B cell (primary cell): Measurements from ENCODE around the gene MYH7. TPM values are rescaled to one million over a fixed set of nuclear protein-coding genes. Genes with fewer than 3 reads are reported as not detected.

Experiments
- ATAC-seq: fragments of 200-7000 bp; cut with Tn5 transposase; one replicate; pipeline ENCODE4 v1.10.0; 2021; ENCODE audit warnings: low read depth, mild to moderate bottlenecking, moderate number of reproducible peaks, moderate library complexity
- CTCF ChIA-PET: fragments of 350-600 bp; sonication (Branson Sonifier 250); formaldehyde crosslinking; loops from one replicate; lab custom pipeline; 2021; ENCODE audit warnings: antibody characterized with exemption, inconsistent platforms; lab: Charles Lee
- POLR2A ChIA-PET: fragments of 350-600 bp; sonication (Branson Sonifier 250); formaldehyde crosslinking; loops from one replicate; lab custom pipeline; 2021; ENCODE audit warnings: antibody characterized with exemption; lab: Charles Lee
- DNase-seq: peaks from one replicate; pipeline ENCODE4 v3.0.0; 2013
- H2AFZ ChIP-seq: 2 replicates; pipeline ENCODE4 v1.6.1; 2012; ENCODE audit warnings: mild to moderate bottlenecking, low read depth, low read length; ENCODE audit not compliant: insufficient read depth, poor library complexity, severe bottlenecking
- H3K27ac ChIP-seq, 2 donors: 1 replicate in 1 of 2; 2 replicates in 1 of 2; pipeline ENCODE4 v1.5.1; 2012 to 2013; ENCODE audit warnings: low read length in 2 of 2, mild to moderate bottlenecking in 2 of 2, moderate library complexity in 1 of 2
- H3K27me3 ChIP-seq, 4 experiments: fragments of 200-600 bp in 1 of 4; sonication (generic) in 1 of 4; replicated peaks in 1 of 4; 1 replicate in 2 of 4; 2 replicates in 2 of 4; pipeline versions ENCODE4 v1.6.1 to v1.7.0; 2013 to 2016; ENCODE audit warnings: low read length in 3 of 4, mild to moderate bottlenecking in 2 of 4, mixed read lengths in 1 of 4, moderate library complexity in 1 of 4; ENCODE audit not compliant: insufficient read depth in 4 of 4, control insufficient read depth in 3 of 4; ENCODE audit errors: control extremely low read depth in 1 of 4
- H3K36me3 ChIP-seq, 2 experiments: replicated peaks in 1 of 2; 1 replicate in 1 of 2; 2 replicates in 1 of 2; pipeline versions ENCODE4 v1.6.1 to v1.7.1; 2013; ENCODE audit warnings: low read length in 1 of 2; ENCODE audit not compliant: insufficient read depth in 2 of 2, control insufficient read depth in 1 of 2; ENCODE audit errors: control extremely low read depth in 1 of 2, extremely low read depth in 1 of 2
- H3K4me1 ChIP-seq, 2 donors: fragments of 200-600 bp in 1 of 2; sonication (generic) in 1 of 2; 1 replicate in 1 of 2; 2 replicates in 1 of 2; pipeline versions ENCODE4 v1.5.1 to v1.6.1; 2013 to 2017; ENCODE audit warnings: low read length in 2 of 2; ENCODE audit not compliant: control insufficient read depth in 2 of 2, insufficient read depth in 2 of 2
- H3K4me2 ChIP-seq: replicated peaks from 2 replicates; pipeline ENCODE3; 2012; ENCODE audit warnings: mild to moderate bottlenecking, low read depth, low read length; ENCODE audit not compliant: poor library complexity, severe bottlenecking
- H3K4me3 ChIP-seq, 5 experiments: fragments of 200-600 bp in 1 of 5; sonication (generic) in 1 of 5; 1 replicate in 3 of 5; 2 replicates in 2 of 5; pipeline versions ENCODE4 v1.5.1 to v1.7.0; 2011 to 2016; ENCODE audit warnings: low read length in 4 of 5, mild to moderate bottlenecking in 4 of 5, low read depth in 2 of 5, control low read depth in 1 of 5, moderate library complexity in 1 of 5; ENCODE audit not compliant: insufficient read depth in 1 of 5; ENCODE audit errors: control extremely low read depth in 1 of 5, extremely low read depth in 1 of 5
- H3K79me2 ChIP-seq: fragments of 200-600 bp; sonication (generic); one replicate; pipeline ENCODE4 v1.6.0; 2016; ENCODE audit warnings: low read length; ENCODE audit not compliant: control insufficient read depth, insufficient read depth
- H3K9ac ChIP-seq: fragments of 200-600 bp; sonication (generic); 2 replicates; pipeline ENCODE4 v1.6.1; 2017; ENCODE audit warnings: mild to moderate bottlenecking, low read length, moderate library complexity
- H3K9me3 ChIP-seq, 3 donors: one replicate each; pipeline versions ENCODE4 v1.6.1 to v1.7.1; 2013; ENCODE audit warnings: low read length in 2 of 3; ENCODE audit not compliant: control insufficient read depth in 2 of 3, insufficient read depth in 1 of 3; ENCODE audit errors: control extremely low read depth in 1 of 3
- H4K20me1 ChIP-seq: 2 replicates; pipeline ENCODE4 v1.6.0; 2012; ENCODE audit warnings: mild to moderate bottlenecking, low read length; ENCODE audit not compliant: insufficient read depth, control insufficient read depth, poor library complexity, severe bottlenecking
- H3K27ac Mint-ChIP-seq: one replicate; pipeline ENCODE4 v1.8.0; 2021; ENCODE audit warnings: mixed read lengths
- H3K27me3 Mint-ChIP-seq: one replicate; pipeline ENCODE4 v1.8.0; 2021; ENCODE audit warnings: mixed read lengths
- H3K4me1 Mint-ChIP-seq: one replicate; pipeline ENCODE4 v1.8.0; 2021; ENCODE audit warnings: mixed read lengths
- H3K4me3 Mint-ChIP-seq: one replicate; pipeline ENCODE4 v1.8.0; 2021; ENCODE audit warnings: mixed read lengths
- H3K9me3 Mint-ChIP-seq: one replicate; pipeline ENCODE4 v1.8.0; 2022; ENCODE audit warnings: mixed read lengths; ENCODE audit not compliant: insufficient read depth
- EZH2 ChIP-seq: IDR thresholded peaks from 2 replicates; pipeline ENCODE4 v1.6.1; 2012; ENCODE audit warnings: borderline replicate concordance, low read depth, mild to moderate bottlenecking, moderate library complexity, low read length; ENCODE audit not compliant: insufficient read depth, poor library complexity, severe bottlenecking
- WGBS: methylation state at CpG from one replicate; pipeline ENCODE4 v1.1.5; 2013; ENCODE audit warnings: missing lambda C conversion rate; ENCODE audit not compliant: insufficient coverage; 5-methylcytosine and 5-hydroxymethylcytosine counted together
- intact Hi-C: fragments of 100-400 bp; cut with micrococcal nuclease; formaldehyde crosslinking; loops from one replicate; pipeline ENCODE4 v1.10.0; 2022
- polyA plus RNA-seq: library from polyadenylated mRNA; depleted of rRNA; stranded (reverse); fragments of >200 nt; gene quantifications from 2 replicates; pipeline ENCODE4 v1.2.3, GENCODE V29; 2012
- total RNA-seq, 2 donors: library from RNA; stranded (reverse); fragments of 120-200 nt in 1 of 2; gene quantifications; 1 replicate in 1 of 2; 2 replicates in 1 of 2; pipeline versions ENCODE4 v1.2.3 to v1.2.4, GENCODE V29; 2013 to 2022
- TF ChIP-seq, protein P1 (sequence below): fragments of 200-600 bp; IDR thresholded peaks from one replicate; pipeline ENCODE4 v1.8.0; 2022; ENCODE audit warnings: antibody characterized with exemption, mild to moderate bottlenecking

MYH7 gene
- total and polyA plus RNA-seq, 2 donors (not counting 1 experiment from before 2014, with no cell fraction given) = not detected

DNA sequence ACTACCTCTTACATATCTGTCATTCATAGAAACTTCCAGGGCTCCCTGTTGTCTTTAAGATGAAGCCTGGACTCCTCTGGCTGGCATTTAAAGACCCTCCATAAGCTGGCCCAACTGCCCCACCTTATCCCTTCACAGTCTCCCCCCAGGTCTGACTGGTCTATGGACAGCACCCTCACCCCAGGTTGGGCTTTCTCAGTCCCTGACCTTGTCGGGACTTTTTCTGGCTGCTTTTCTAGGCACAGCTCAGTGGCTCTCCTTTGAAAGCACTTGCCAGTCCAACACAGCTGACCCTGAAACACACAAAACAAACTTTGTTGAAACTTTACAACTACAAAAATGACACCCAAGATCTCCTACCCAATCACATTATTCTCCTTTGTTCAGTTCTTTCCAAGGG lies 13.9 kb upstream of the MYH7 start:
- DNase-seq = no peak
- no peaks in the 10 kb centered on the region for H3K9me3 Mint-ChIP-seq
- Histone ChIP-seq H3K4me3 (no peak overlapping the region), H2AFZ (no peak overlapping the region), H3K9ac (no peak overlapping the region), H3K4me2 (no peak overlapping the region), H3K36me3 (no peaks in the 10 kb centered on the region), H3K79me2 (no peaks in the 10 kb centered on the region), H4K20me1 (no peaks in the 10 kb centered on the region), H3K27ac (no peak overlapping the region), H3K27me3 (peaks cover 0 to 22% (median 8%) of the 10 kb centered on the region in 4 experiments), H3K4me1 (no peaks in the 10 kb centered on the region), H3K9me3 (no peaks in the 10 kb centered on the region)
- no peak overlapping the region for H3K4me3 Mint-ChIP-seq
- no peak overlapping the region for H3K27ac Mint-ChIP-seq
- intact Hi-C loops = no loop called here
- ChIA-PET CTCF (no interaction called here), POLR2A (no interaction called here)
- no peak for ATAC-seq
- 92% methylated on average over 1 of the region's 1 CpG for WGBS
- H3K4me1 Mint-ChIP-seq = no peaks in the 10 kb centered on the region
- no peak for TF ChIP-seq EZH2
- H3K27me3 Mint-ChIP-seq = peaks cover 31% of the 10 kb centered on the region

DNA sequence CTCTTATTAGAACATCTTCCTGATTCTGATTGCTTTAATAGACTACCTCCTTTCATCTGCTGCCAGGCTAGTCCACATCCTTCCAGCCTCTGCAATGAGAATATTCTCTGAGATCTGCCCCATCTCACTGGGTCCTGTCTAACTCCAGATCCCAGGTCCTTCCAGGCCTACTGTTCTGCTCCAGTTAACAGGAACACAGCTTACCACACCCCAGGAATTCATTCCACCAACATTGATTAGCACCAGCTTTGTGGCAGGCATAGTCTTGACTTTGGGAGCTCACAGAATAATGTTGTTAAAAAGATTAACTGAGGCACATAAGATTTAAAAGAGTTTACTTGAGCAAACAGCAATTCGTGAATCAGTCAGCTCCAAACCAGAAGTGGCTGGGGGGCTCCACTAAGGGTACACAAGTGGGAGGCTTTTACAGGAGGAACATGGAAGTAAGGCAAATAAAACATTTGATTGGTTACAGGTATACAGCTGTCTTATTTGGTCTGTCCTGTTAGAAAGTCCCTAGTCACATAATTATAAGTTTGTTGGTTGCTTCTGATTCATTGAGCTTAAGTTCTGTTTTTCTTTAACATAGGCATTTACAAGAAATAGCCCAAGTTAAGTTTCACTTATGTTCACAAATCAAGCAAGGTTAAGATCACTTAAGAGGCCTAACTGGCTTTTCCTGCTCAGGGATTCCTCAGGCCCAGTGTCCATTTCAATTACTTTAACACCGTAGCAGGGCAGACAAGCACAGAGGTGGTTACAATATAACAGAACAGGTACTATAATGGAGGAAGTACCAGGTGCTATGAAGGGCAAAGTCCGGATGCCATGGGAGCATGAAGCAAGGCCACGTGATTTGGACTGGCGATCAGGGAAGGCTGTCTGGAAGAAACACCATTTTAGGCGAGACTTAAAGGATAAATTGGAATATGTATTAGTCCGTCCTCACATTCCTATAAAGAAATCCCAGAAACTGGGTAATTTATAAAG lies 12.2 kb upstream of the MYH7 start:
- H3K4me3 ChIP-seq = no peak overlapping the region
- intact Hi-C loops = no loop called here
- H3K36me3 ChIP-seq = no peaks in the 10 kb centered on the region
- ATAC-seq (no peak), DNase-seq (no peak)
- Mint-ChIP-seq H3K4me3 (no peak overlapping the region), H3K27ac (no peak overlapping the region), H3K4me1 (no peaks in the 10 kb centered on the region), H3K9me3 (no peaks in the 10 kb centered on the region), H3K27me3 (peaks cover 35% of the 10 kb centered on the region)
- no peaks in the 10 kb centered on the region for H4K20me1 ChIP-seq
- H3K4me1 ChIP-seq = no peaks in the 10 kb centered on the region
- POLR2A ChIA-PET = no interaction called here
- no peaks in the 10 kb centered on the region for H3K9me3 ChIP-seq
- H3K27me3 ChIP-seq = peaks cover 0 to 17% (median 6%) of the 10 kb centered on the region in 4 experiments
- H3K4me2 ChIP-seq = no peak overlapping the region
- H2AFZ ChIP-seq = no peak overlapping the region
- CTCF ChIA-PET = no interaction called here
- 92% methylated on average over 4 of the region's 7 CpGs for WGBS
- H3K9ac ChIP-seq = no peak overlapping the region
- H3K27ac ChIP-seq = no peak overlapping the region
- TF ChIP-seq, protein P1, sequence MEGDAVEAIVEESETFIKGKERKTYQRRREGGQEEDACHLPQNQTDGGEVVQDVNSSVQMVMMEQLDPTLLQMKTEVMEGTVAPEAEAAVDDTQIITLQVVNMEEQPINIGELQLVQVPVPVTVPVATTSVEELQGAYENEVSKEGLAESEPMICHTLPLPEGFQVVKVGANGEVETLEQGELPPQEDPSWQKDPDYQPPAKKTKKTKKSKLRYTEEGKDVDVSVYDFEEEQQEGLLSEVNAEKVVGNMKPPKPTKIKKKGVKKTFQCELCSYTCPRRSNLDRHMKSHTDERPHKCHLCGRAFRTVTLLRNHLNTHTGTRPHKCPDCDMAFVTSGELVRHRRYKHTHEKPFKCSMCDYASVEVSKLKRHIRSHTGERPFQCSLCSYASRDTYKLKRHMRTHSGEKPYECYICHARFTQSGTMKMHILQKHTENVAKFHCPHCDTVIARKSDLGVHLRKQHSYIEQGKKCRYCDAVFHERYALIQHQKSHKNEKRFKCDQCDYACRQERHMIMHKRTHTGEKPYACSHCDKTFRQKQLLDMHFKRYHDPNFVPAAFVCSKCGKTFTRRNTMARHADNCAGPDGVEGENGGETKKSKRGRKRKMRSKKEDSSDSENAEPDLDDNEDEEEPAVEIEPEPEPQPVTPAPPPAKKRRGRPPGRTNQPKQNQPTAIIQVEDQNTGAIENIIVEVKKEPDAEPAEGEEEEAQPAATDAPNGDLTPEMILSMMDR = no peak
- no peak for TF ChIP-seq EZH2
- no peaks in the 10 kb centered on the region for H3K79me2 ChIP-seq
